ENCODE measurements around the gene POU2F3.
A peak's percentile ranks its signal among the peaks of the same experiment; 100 is the strongest.

POU2F3 gene

GRCh38 chr11:120239713-120240640, at the start of gene POU2F3:
Gene POU2F3 (plus strand): TSS chr11:120240140. CDS start chr11:120240344, 204 bp downstream.
- no peak for DNase-seq (ENCODE audit: low read depth)

GRCh38 chr11:120191058-120191457, 48.9 kb upstream of the POU2F3 start:
- DNase-seq (ENCODE audit: low read depth) = no peak

GRCh38 chr11:120192831-120193625, 46.9 kb upstream of the POU2F3 start:
- no peak for DNase-seq (ENCODE audit: low read depth)

- DNase-seq (ENCODE audit: low read depth) = no peak
Observed at GRCh38 chr11:120194166-120194565, 45.8 kb upstream of the POU2F3 start.

- no peak for DNase-seq (ENCODE audit: low read depth)
Observed at GRCh38 chr11:120195601-120196320, 44.2 kb upstream of the POU2F3 start.

GRCh38 chr11:120196826-120197225, 43.1 kb upstream of the POU2F3 start:
- DNase-seq (ENCODE audit: low read depth) = no peak

GRCh38 chr11:120197251-120197891, 42.6 kb upstream of the POU2F3 start:
- DNase-seq (ENCODE audit: low read depth) = no peak

GRCh38 chr11:120197977-120198376, 42.0 kb upstream of the POU2F3 start:
- DNase-seq (ENCODE audit: low read depth) = no peak

- no peak for DNase-seq (ENCODE audit: low read depth)
Observed at GRCh38 chr11:120198403-120198786, 41.5 kb upstream of the POU2F3 start.

GRCh38 chr11:120198787-120199469, 41.0 kb upstream of the POU2F3 start:
- DNase-seq (ENCODE audit: low read depth) = no peak

GRCh38 chr11:120199613-120200012, 40.3 kb upstream of the POU2F3 start:
- DNase-seq (ENCODE audit: low read depth) = no peak

- DNase-seq (ENCODE audit: low read depth) = no peak
Observed at GRCh38 chr11:120200677-120201076, 39.3 kb upstream of the POU2F3 start.

GRCh38 chr11:120201653-120202052, 38.3 kb upstream of the POU2F3 start:
- DNase-seq (ENCODE audit: low read depth) = no peak

GRCh38 chr11:120203626-120204025, 36.3 kb upstream of the POU2F3 start:
- DNase-seq (ENCODE audit: low read depth) = peak; percentile 39

GRCh38 chr11:120205596-120206161, 34.3 kb upstream of the POU2F3 start:
- peak; percentile 81 for DNase-seq (ENCODE audit: low read depth)

GRCh38 chr11:120207512-120207911, 32.4 kb upstream of the POU2F3 start:
- DNase-seq (ENCODE audit: low read depth) = no peak

GRCh38 chr11:120208001-120208441, 31.9 kb upstream of the POU2F3 start:
- peak; percentile 90 for DNase-seq (ENCODE audit: low read depth)

- DNase-seq (ENCODE audit: low read depth) = peak; percentile 85
Observed at GRCh38 chr11:120208777-120209176, 31.2 kb upstream of the POU2F3 start.

- DNase-seq (ENCODE audit: low read depth) = no peak
Observed at GRCh38 chr11:120209746-120210625, 30.0 kb upstream of the POU2F3 start.
